HG03432 (cell line): ENCODE results near the gene NEU4.
"Not testable (repeated sequence)": the region's sequence is repeated elsewhere in the genome, so short reads cannot be mapped to it uniquely, and the experiment has no call there.

ENCODE experiments used
- ATAC-seq: cut with Tn5 transposase; IDR thresholded peaks from one replicate; pipeline ENCODE4 v1.9.1; 2021; ENCODE audit warnings: mild to moderate bottlenecking, moderate library complexity; ENCODE audit not compliant: unreplicated experiment

Gene NEU4

DNA sequence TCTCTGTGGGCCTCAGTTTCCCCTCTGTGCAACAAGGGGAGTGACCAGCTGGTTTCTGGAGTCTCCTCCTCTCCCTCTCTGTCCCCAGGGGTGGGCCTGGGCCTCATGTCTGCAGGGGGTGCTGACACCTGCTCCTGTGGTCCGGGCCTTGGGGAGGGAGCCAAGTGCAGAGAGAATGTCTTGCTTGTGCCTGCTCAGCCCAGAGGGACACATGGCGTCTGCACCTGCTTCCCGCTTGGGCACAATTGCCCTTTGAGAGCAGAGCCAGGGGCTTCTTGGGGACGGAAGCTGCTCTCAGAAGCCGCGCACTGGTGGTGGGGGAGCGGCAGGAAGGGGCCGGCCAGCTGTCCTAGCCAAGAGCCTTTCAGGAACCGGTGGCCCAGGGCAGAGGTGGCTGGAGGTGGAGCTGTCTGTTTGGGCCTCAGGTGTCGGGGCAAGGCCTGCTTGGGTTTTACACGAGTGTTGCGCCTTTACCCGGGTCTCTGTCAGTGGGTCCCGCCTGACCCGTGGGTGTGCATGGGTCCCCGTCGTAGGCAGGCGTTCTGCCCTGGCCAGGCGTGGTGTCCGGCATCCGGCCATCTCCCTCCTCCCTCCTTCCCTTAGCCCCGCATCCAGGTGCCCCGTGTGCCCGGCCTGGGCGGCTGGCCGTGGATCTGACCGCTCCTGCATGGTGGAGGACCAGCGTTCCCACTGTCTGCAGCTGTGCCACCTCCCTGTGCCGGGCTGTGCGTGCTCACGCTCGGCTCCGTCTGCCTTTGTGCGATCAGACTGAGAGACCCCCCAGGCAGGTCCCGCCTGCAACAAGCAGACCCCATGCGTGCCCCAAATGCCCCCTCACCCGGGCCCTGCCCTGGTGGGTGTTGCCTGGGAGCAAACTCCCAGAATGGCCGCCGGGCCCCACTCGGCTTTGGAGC, 4.0 kb downstream of the NEU4 start:
- no peak for ATAC-seq

DNA sequence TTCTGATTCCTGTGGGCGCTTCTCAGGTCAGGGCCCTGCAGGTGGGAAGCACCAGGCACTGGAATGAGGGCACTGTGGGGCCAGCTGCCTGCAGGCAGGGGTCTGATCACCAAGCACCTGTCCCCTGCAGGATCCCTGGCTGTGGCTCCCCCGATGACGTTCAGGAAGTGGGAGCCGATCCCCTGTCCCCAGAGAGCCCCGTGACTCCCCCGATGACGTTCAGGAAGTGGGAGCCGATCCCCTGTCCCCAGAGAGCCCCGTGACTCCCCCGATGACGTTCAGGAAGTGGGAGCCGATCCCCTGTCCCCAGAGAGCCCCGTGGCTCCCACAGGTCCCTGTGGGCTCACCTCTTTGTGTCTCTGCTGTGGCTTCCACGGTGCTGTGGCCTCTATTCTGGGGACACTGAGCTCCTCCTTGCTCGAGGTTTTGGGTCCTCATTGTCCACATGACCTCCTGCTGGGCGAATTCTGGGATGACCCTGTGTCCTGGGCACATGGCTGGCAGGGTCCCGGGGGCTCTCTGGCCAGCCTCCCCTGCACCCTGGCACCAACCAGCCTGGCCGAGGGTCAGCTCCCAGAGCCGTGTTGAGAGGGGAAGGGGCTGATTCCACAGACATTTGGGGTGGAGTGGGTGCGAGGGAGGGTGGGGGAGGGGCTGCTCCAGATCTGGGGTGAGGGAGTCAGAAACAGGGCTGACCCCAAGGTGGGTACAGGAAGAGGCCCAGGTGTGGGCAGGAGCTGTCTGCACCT, 4.8 kb downstream of the NEU4 start:
- ATAC-seq, result peak; percentile 40

DNA sequence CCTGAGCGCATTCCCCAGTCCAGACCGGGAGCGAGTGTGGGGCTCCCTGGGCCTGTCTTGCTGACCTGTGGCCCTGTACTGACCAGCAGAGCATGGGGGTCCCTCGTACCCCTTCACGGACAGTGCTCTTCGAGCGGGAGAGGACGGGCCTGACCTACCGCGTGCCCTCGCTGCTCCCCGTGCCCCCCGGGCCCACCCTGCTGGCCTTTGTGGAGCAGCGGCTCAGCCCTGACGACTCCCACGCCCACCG, 5.3 kb downstream of the NEU4 start:
- no peak for ATAC-seq

DNA sequence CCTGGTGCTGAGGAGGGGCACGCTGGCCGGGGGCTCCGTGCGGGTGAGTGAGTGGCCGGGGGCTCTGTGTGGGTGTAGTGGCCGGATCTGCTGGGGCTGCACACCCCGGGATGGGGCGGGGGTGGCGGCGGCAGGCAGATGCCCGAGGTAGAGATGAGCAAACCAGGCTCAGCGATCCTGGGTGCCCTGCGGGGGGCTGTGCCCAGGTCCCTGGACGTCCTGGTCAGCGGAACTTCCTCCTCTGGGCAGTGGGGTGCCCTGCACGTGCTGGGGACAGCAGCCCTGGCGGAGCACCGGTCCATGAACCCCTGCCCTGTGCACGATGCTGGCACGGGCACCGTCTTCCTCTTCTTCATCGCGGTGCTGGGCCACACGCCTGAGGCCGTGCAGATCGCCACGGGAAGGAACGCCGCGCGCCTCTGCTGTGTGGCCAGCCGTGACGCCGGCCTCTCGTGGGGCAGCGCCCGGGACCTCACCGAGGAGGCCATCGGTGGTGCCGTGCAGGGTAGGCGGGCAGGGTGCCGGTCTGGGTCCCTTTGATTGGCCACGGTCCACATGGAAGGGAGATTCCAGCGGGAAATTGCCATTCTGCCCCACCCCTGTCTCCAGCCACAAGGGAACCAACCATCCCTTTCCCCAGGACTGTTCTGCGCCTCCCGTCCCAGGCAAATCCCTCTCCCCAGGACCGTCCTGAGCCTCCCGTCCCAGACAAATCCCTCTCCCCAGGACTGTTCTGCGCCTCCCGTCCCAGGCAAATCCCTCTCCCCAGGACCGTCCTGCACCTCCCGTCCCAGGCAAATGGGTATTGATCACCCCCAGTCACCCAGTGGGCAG, 5.9 kb downstream of the NEU4 start:
- no peak for ATAC-seq

DNA sequence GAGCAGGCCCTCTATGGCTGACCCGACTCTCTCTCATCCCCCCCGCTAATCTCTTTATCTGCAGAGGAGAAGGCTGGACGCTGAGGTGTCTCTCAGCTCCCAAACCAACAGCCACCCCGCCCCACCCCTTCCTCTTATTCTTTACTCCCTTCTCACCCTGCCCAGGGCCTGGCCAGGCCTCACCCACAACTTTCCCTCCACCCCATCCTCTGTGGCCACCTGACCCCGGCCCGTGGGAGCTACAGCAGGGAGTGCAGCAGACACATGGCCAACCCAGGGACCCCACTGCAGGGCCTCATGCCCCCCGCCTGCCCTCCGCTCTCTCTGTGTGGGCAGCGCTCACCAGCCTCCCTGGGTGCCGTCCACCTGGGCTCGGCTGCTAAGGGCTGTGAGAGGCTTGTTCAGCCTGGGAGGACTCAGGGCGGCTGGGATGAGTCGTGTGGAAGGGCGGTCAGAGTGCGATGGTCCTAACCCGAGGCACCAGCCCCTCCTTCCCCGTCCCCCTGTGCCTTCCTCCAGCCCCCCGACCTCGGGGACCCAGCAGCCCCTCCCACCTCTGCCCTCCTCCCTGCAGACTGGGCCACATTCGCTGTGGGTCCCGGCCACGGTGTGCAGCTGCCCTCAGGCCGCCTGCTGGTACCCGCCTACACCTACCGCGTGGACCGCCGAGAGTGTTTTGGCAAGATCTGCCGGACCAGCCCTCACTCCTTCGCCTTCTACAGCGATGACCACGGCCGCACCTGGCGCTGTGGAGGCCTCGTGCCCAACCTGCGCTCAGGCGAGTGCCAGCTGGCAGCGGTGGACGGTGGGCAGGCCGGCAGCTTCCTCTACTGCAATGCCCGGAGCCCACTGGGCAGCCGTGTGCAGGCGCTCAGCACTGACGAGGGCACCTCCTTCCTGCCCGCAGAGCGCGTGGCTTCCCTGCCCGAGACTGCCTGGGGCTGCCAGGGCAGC, 6.8 kb downstream of the NEU4 start:
- ATAC-seq, result no peak

DNA sequence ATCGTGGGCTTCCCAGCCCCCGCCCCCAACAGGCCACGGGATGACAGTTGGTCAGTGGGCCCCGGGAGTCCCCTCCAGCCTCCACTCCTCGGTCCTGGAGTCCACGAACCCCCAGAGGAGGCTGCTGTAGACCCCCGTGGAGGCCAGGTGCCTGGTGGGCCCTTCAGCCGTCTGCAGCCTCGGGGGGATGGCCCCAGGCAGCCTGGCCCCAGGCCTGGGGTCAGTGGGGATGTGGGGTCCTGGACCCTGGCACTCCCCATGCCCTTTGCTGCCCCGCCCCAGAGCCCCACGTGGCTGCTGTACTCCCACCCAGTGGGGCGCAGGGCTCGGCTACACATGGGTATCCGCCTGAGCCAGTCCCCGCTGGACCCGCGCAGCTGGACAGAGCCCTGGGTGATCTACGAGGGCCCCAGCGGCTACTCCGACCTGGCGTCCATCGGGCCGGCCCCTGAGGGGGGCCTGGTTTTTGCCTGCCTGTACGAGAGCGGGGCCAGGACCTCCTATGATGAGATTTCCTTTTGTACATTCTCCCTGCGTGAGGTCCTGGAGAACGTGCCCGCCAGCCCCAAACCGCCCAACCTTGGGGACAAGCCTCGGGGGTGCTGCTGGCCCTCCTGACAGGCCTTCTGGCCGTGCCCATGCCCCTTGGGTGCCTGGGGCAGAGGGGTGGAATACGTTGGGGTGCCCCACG, 7.6 kb downstream of the NEU4 start:
- ATAC-seq, result no peak

DNA sequence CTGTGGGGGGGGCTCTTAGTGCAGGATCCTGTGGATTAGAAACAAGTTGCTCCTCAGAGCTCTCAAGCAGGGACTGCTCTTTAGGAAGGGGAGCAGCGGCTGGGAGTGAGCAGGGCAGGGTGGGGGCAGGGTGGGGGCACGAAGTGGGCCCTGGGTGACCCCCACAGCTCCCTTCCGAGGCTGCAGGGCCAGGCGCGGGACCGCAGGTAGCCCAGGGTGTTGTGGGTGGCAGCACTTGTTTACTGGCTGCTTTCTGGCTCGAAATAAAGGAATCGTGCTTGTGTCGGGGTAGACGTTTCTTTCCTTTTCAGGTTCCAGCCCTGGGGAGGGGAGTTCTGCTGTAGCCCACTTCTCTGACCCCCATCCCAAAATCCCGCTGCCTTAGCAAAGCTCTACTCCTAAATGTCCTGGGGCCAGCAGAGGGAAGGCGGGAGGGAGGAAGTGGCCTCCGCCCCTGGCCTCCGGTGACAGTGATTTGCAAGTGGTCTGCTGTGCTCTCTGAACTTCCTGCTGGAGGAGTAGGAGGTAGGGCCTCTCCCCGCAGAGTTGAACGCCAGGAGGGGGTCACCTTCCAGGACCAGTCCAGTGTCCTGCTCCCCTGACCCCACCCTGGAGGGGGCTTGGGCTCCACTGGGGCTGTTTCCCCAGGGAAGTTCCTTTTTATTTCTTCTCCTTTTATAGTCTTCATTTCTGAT, 8.3 kb downstream of the NEU4 start:
- no peak for ATAC-seq

DNA sequence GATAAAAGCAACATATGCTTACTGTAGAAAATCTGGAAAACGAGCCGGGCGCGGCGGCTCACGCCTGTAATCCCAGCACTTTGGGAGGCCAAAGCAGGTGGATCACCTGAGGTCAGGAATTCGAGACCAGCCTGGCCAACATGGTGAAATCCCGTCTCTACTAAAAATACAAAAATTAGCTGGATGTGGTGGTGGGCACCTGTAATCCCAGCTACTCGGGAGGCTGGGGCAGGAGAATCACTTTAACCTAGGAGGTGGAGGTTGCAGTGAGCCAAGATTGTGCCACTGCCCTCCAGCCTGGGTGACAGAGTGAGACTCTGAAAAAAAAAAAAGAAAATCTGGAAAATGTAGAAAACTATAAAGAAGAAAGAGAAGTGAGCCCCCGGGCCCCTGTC, 8.8 kb downstream of the NEU4 start:
- ATAC-seq, result not testable (repeated sequence)

DNA sequence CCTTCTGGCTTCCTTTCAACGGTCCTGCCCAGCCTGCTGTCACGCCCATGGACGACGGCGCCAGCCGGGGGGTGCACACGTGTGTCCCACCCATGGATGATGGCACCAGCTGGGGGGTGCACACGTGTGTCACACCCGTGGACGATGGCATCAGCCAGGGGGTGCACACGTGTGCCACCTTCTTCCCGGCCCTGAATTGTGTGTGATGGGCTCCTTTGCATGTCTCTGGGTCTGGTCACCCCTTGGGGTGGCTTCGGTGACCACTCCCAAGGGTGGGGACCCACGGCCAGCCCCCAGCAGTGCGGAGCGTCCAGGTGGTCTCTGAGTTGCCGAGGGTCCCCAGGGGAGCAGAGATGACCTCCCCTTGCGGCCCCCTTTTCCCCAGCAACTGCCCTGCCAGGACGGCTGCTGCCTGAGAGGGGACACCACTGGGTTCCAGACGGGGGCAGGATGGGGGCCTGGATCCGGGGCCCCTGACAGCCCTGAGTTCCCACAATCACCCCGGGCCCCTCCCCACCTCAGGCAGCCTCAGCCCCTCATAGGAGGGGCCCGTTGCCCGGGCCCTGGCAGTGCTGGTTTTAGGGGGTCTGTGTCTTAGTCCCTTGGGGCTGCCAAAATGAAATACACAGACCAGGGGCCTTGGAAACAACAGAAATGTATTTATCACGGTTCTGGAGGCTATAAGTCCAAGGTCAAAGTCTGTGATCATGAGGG, 9.4 kb downstream of the NEU4 start:
- no peak for ATAC-seq

DNA sequence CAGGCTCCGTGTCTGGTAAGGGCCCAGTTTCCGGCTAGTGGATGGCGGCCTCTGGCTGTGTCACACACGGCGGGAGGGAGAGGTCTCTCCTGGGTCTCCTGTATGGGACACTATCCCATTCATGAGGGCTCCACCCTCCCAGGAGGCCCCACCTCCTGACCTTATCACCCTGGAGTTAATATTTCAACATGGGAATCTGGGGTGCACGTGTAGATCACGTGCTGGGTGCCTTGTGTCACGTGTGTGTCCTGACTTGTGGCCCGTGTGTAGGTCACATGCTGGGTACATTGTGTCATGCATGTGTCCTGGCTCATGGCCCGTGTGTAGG, 9.9 kb downstream of the NEU4 start:
- ATAC-seq, result no peak

DNA sequence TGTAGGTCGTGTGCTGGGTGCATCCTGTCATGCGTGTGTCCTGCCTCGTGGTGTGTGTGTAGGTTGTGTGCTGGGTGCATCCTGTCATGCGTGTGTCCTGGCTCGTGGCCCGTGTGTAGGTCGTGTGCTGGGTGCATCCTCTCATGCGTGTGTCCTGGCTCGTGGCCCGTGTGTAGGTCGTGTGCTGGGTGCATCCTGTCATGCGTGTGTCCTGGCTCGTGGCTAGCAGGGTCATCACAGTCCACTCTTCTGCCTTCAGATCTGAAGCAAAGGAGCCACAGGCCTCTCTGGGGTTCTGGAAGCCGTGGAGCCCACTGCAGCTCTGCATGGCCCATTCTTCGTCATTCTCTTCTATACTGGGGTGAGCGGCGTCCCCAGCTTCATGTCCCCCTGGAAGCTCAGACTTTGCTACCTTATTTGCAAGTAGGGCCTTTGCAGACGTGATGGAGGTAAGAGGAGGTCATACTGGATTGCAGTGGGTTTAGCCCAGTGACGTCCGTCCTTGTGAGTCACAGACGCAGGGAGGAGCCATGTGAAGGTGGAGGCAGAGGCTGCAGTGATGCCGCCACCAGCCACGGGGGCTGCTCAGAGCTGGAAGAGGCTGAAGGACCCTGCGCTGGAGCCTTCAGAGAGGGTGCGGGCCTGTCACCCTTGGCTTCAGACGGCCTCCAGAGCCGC, 11.1 kb downstream of the NEU4 start:
- not testable (repeated sequence) for ATAC-seq

DNA sequence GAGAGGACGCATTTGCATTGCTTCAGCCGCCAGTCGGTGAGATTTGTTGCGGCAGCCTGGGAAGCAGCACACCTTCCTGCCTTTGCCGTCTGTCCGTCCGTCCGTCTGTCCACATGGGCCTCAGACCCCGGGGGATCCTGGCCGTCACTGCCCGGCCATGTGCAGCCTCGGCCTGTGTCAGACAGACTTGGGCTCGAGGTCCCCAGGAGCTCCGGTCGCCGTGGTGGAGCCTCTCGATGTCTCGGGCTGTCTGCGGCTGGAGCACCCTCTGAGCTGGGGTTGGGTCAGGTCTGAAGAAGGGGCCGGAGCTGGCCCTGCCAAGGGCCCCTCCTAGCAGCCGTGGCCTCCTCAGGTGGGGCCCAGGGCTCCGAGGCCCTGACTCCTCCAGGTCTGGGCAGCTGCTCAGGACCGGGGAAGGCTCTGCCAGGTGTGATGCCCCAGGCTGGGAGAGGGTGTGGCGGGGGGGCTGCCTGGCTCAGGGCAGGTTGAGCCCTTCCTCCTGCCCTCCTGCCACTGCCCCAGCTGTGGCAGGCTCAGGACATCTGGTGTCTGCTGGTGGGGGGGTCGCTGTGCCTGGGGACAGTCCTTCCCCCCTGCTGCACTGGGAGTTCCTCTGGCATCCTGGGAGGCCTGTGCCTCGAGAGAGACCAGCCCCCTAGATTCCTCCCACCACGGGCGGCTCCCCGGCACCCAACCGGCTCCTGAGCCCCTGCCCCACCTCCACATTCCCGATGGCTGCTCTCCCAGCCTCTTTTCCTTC, 11.8 kb downstream of the NEU4 start:
- no peak for ATAC-seq

DNA sequence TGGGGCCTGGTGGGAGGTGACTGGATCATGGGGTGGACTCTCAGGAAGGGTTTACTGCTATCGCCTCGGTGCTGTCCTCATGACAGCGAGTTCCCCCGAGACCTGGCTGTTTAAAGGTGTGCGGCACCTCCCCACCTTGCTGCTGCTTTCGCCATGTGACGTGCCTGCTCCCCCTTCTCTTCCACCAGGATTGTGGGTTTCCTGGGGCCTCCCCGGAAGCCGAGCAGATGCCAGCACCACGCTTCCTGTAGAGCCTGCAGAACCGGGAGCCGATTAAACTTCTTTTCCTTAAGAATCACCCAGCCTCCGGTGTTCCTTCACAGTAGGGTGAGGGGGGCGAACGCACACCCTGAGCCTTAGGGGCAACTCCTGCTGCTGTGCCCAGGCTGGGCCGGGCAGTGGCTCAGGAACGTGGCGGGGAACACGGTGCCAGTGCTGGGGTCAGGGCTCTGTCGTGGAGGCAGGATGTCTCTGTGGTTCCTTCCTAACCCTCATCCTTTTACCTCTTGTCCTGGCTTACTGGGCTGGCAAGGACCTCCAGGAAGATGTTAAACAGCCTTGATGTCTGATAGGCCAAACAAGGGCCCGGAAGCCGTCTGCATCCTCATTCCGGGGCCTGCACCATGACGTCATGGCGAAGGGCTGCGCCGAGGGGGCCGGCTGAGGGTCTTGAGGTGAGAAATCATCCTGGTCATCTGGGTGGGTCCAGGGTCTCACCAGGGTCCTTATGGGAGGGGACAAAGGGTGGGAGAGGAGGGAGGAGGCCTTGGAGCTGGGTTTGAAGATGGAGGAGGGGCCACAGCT, 12.7 kb downstream of the NEU4 start:
- no peak for ATAC-seq

DNA sequence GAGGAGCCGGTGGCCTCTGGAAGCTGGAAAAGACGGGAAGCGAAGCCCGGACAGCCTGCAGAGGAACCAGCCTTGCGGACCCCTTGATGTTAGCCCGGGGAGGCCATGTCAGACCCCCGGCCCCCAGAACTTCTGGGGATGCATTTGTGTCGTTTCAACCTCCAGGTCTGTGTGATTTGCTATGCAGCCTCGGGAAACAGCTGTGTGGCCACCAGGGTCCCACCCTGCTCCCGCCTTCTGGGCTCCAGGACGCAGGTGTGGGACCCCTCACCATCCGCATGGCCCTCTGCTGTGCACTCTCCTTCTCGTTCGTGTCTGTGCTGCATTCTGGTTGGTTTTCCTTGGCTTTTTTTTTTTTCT, 13.3 kb downstream of the NEU4 start:
- no peak for ATAC-seq

DNA sequence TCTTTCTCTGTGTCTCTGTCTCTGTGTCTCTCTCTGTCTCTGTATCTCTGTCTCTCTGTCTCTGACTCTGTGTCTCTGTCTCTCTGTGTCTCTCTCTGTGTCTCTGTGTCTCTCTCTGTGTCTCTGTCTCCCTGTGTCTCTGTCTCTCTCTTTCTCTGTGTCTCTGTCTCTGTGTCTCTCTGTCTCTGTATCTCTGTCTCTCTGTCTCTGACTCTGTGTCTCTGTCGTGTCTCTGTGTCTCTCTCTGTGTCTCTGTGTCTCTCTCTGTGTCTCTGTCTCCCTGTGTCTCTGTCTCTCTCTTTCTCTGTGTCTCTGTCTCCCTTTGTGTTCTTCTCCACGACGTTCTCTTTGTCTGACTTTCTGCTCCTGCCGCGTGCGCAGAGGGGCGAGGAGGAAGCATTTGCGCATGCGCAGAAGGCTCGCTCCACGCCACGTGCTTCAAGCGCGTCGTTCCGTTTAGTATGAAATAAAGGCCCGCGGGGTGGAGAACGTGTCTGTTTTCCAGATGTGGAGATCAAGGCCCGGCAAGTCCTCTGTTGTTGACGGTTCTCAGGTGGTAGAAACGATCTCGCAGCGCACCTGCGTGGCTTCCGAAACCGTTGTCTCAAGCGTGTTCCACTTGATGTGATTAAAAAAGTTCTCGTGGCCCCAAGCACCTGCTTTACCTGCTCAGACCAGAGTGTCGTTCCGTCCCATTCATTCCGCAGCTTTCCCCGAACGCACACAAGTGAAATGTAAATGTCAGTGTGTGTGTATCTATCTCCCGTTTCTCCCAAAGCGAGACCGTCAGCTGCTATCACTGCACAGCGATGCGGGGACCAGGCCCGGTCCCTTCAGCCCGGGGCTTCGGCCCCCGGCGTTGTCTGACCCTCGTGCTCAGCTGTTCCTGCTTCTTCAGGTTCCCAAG, 14.8 kb downstream of the NEU4 start:
- ATAC-seq, result not testable (repeated sequence)

DNA sequence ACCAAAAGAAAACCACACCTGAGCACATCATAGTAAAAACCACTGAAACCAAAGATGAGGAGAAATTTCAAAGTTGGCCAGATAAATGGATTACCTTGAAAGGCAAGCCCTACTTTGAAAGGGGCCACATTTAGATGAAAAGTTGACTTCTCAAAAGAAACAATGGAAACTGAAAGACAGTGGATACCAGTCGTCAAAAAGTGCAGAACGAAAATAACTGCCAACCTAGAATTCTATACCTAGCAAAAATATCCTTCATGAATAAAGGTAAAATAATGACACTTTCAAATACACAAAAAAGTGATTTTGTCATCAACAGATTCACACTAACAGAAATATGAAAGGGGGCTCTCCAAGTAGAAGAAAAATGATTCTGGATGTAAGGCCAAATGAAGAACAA, 18.4 kb downstream of the NEU4 start:
- ATAC-seq, result no peak
